PC-9 (cell line): ENCODE results near the gene KRTAP5-1. TPM values are rescaled to one million over a fixed set of nuclear protein-coding genes. Genes with fewer than 3 reads are reported as not detected.
"Not testable (repeated sequence)": the region's sequence is repeated elsewhere in the genome, so short reads cannot be mapped to it uniquely, and the experiment has no call there.

Experiments used
- Bru-seq: library from RNA; stranded (reverse); fragments of 400-500 nt; gene quantifications from one replicate; lab custom pipeline; 2021; lab: Mats Ljungman, UMichigan
- BruChase-seq, 2 experiments: library from RNA; stranded (reverse); fragments of 400-500 nt; gene quantifications; one replicate each; lab custom pipeline; 2021; lab: Mats Ljungman, UMichigan
- BruUV-seq: library from RNA; stranded (reverse); fragments of 400-500 nt; replicated peaks from 2 replicates; lab custom pipeline; 2021; lab: Mats Ljungman, UMichigan
- CTCF ChIA-PET: fragments of 300-600 bp; sonication (Branson Sonifier 250); formaldehyde crosslinking; loops from one replicate; lab custom pipeline; 2022; ENCODE audit warnings: antibody characterized with exemption; lab: Charles Lee
- POLR2A ChIA-PET: fragments of 300-600 bp; sonication (Branson Sonifier 250); formaldehyde crosslinking; loops from one replicate; lab custom pipeline; 2022; ENCODE audit warnings: antibody characterized with exemption; ENCODE audit not compliant: unreplicated experiment; lab: Charles Lee
- DNase-seq, 2 experiments: peaks; one replicate each; pipeline versions ENCODE4 v3.0.0 to v3.0.0-alpha.2; 2015 to 2022; ENCODE audit warnings: mixed read lengths in 1 of 2
- H2AFZ ChIP-seq: fragments of 200-600 bp; sonication (generic); 2 replicates; pipeline ENCODE4 v1.8.1; 2017; ENCODE audit warnings: antibody characterized with exemption
- H3F3A ChIP-seq: fragments of 200-600 bp; sonication (generic); 2 replicates; pipeline ENCODE4 v1.8.1; 2017; ENCODE audit warnings: antibody characterized with exemption, mild to moderate bottlenecking, low read depth; ENCODE audit not compliant: insufficient read depth
- H3K27ac ChIP-seq: fragments of 200-600 bp; sonication (generic); 2 replicates; pipeline ENCODE4 v1.6.1; 2016; ENCODE audit warnings: mixed run types
- H3K27me3 ChIP-seq: fragments of 200-600 bp; sonication (generic); 2 replicates; pipeline ENCODE4 v1.6.1; 2016; ENCODE audit warnings: low read depth, mixed run types; ENCODE audit not compliant: insufficient read depth
- H3K36me3 ChIP-seq: fragments of 200-600 bp; sonication (generic); 2 replicates; pipeline ENCODE4 v1.6.1; 2016; ENCODE audit warnings: low read depth, mixed run types
- H3K4me1 ChIP-seq: fragments of 200-600 bp; sonication (generic); replicated peaks from 2 replicates; pipeline ENCODE4 v1.6.1; 2016; ENCODE audit warnings: mixed run types; ENCODE audit not compliant: insufficient read depth
- H3K4me2 ChIP-seq: fragments of 200-600 bp; sonication (generic); 2 replicates; pipeline ENCODE4 v1.6.1; 2017; ENCODE audit warnings: mixed run types
- H3K4me3 ChIP-seq: fragments of 200-600 bp; sonication (generic); 2 replicates; pipeline ENCODE4 v1.6.1; 2016; ENCODE audit warnings: mixed run types
- H3K79me2 ChIP-seq: fragments of 200-600 bp; sonication (generic); 2 replicates; pipeline ENCODE4 v1.6.1; 2017; ENCODE audit warnings: low read depth, mixed run types
- H3K9me2 ChIP-seq: fragments of 200-600 bp; sonication (generic); 2 replicates; pipeline ENCODE4 v1.8.1; 2017; ENCODE audit warnings: mild to moderate bottlenecking; ENCODE audit not compliant: insufficient read depth
- H3K9me3 ChIP-seq: fragments of 200-600 bp; sonication (generic); 2 replicates; pipeline ENCODE4 v1.8.1; 2016; ENCODE audit warnings: low read depth; ENCODE audit not compliant: insufficient read depth
- H4K20me1 ChIP-seq: fragments of 200-600 bp; sonication (generic); 2 replicates; pipeline ENCODE4 v1.8.1; 2017; ENCODE audit not compliant: insufficient read depth
- CTCF ChIP-seq: fragments of 200-600 bp; sonication (generic); conservative IDR thresholded peaks from 2 replicates; pipeline ENCODE4 v1.6.1; 2017; ENCODE audit warnings: mixed run types, antibody characterized with exemption, mild to moderate bottlenecking, moderate library complexity
- EZH2 ChIP-seq: fragments of 200-600 bp; sonication (generic); IDR thresholded peaks from 2 replicates; pipeline ENCODE4 v1.8.0; 2017; ENCODE audit warnings: antibody characterized with exemption, low read depth
- intact Hi-C: fragments of 100-400 bp; cut with micrococcal nuclease; formaldehyde crosslinking; loops from one replicate; pipeline ENCODE4 v1.10.0; 2022; ENCODE audit not compliant: unreplicated experiment
- long read RNA-seq: library from polyadenylated mRNA; stranded (forward); transcript quantifications from one replicate; pipeline ENCODE4 v2.0.0, GENCODE V29; 2022
- total RNA-seq: library from RNA; stranded (reverse); gene quantifications from 2 replicates; pipeline ENCODE4 v1.2.3, GENCODE V29; 2021

The KRTAP5-1 gene
- not detected in 2 replicates for total RNA-seq
- not detected for Bru-seq, nascent RNA
- BruChase-seq, experiment 1, labeled RNA remaining after a 2-hour chase, result not detected
- not detected for BruChase-seq, experiment 2, labeled RNA remaining after a 6-hour chase
- long read RNA-seq, result 0 reads

- intact Hi-C loops, BruUV-seq, H2AFZ ChIP-seq, H3F3A ChIP-seq, H3K79me2 ChIP-seq, H3K36me3 ChIP-seq, DNase-seq, H3K4me1 ChIP-seq, H3K4me2 ChIP-seq, H3K9me3 ChIP-seq, H3K4me3 ChIP-seq, H3K27ac ChIP-seq, CTCF ChIA-PET, H4K20me1 ChIP-seq, H3K9me2 ChIP-seq: not testable (repeated sequence)
- peaks cover 14% of the 10 kb centered on the region; the same call in 1 of the 2 replicates for H3K27me3 ChIP-seq
- POLR2A ChIA-PET, result interaction anchor here (0.9 kb wide), 1 partner anchor 83 kb away, joined by 8 read pairs; no protein-coding TSS in a partner anchor
Measured at GRCh38 chr11:1584661-1585370, at the start of gene KRTAP5-1. TSS of gene KRTAP5-1 (minus strand) at chr11:1585283. CDS start at chr11:1585249, 34 bp downstream.

- Histone ChIP-seq H3K27me3 (peaks cover 58% of the 10 kb centered on the region), H3F3A (no peaks in the 10 kb centered on the region), H4K20me1 (no peaks in the 10 kb centered on the region), H3K4me2 (no peak overlapping the region), H3K4me1 (no peaks in the 10 kb centered on the region), H3K27ac (no peak overlapping the region), H3K4me3 (no peak overlapping the region), H3K79me2 (no peaks in the 10 kb centered on the region), H3K9me3 (no peaks in the 10 kb centered on the region), H2AFZ (no peak overlapping the region), H3K36me3 (no peaks in the 10 kb centered on the region), H3K9me2 (no peaks in the 10 kb centered on the region)
- DNase-seq, result no peak
- POLR2A ChIA-PET, result no interaction called here
- CTCF ChIA-PET, result interaction anchor here (0.6 kb wide), 1 partner anchor 303 kb away, joined by 3 read pairs; no protein-coding TSS in a partner anchor
- intact Hi-C loops, result no loop called here
- BruUV-seq, result no TSS peak
- no peak for TF ChIP-seq CTCF
- TF ChIP-seq EZH2, result no peak
Measured at GRCh38 chr11:1633864-1634263, 48.8 kb upstream of the KRTAP5-1 start.

GRCh38 chr11:1632053-1632714, 47.1 kb upstream of the KRTAP5-1 start:
- Histone ChIP-seq H3K27me3 (peaks cover 67% of the 10 kb centered on the region), H3K4me3 (no peak overlapping the region), H3K9me2 (no peaks in the 10 kb centered on the region), H3K4me1 (no peaks in the 10 kb centered on the region), H3F3A (no peaks in the 10 kb centered on the region), H3K79me2 (no peaks in the 10 kb centered on the region), H3K36me3 (no peaks in the 10 kb centered on the region), H2AFZ (no peak overlapping the region), H3K27ac (no peak overlapping the region), H3K4me2 (no peak overlapping the region), H4K20me1 (no peaks in the 10 kb centered on the region), H3K9me3 (no peaks in the 10 kb centered on the region)
- ChIA-PET POLR2A (no interaction called here), CTCF (no interaction called here)
- intact Hi-C loops, result no loop called here
- DNase-seq, result no peak
- BruUV-seq, result no TSS peak
- TF ChIP-seq CTCF, result no peak
- no peak for TF ChIP-seq EZH2
